Effector CD8-positive, alpha-beta T cell (primary cell): Measurements from ENCODE around the gene DUSP22.
"Not testable (repeated sequence)": the region's sequence is repeated elsewhere in the genome, so short reads cannot be mapped to it uniquely, and the experiment has no call there.

Experiments
- DNase-seq: peaks from one replicate; lab custom pipeline; 2025; lab: John Stamatoyannopoulos, UW
- total RNA-seq, 4 experiments: gene quantifications; one replicate each; lab custom pipeline; 2026; lab: John Stamatoyannopoulos, UW

Gene DUSP22, protein sequence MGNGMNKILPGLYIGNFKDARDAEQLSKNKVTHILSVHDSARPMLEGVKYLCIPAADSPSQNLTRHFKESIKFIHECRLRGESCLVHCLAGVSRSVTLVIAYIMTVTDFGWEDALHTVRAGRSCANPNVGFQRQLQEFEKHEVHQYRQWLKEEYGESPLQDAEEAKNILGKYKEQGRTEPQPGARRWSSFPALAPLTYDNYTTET
- 74.3 to 121 (median 99.6) reads per million in 4 experiments for total RNA-seq

GRCh38 chr6:291697-292505 lies at the start of gene DUSP22:
TSS of gene DUSP22 (plus strand) at chr6:292487. CDS start at chr6:292540, 53 bp downstream.
- DNase-seq = no peak

DNA sequence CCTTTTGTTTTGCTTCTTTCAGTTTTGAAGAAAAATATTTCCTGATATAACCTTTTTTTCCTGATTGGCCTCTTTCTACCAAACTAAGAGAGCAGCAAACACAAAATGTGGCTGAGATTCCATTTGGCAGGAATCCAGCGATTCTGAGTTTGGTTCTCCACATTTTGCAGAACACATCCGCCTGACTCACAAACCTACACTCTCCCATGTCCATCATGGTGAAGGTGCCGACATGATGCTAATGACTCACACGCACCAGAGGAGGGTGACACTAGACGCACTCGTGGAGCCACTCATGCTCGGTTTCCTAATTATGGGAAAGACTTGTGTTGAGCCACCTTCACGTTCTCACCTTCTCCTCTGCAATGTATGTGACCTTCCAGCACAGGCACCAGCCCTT lies 45.9 kb upstream of the DUSP22 start:
- no peak for DNase-seq

- no peak for DNase-seq
These were observed 44.9 kb upstream of the DUSP22 start for GRCh38 chr6:247351-247750.

DNA sequence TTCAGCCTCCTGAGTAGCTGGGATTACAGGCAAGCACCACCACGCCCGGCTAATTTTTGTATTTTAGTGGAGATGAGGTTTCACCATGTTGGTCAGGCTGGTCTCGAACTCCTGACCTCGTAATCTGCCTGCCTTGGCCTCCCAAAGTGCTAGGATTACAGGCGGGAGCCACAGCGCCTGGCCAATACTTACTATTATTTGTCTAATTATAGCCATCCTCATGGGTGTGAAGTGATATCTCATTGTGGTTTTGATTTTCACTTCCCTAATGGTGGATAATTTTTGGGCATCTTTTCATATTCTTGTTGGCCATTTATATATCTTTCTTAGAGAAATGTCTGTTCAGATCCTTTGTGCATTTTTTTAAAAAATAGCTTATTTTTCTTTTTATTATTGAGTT lies 44.2 kb upstream of the DUSP22 start:
- not testable (repeated sequence) for DNase-seq

DNA sequence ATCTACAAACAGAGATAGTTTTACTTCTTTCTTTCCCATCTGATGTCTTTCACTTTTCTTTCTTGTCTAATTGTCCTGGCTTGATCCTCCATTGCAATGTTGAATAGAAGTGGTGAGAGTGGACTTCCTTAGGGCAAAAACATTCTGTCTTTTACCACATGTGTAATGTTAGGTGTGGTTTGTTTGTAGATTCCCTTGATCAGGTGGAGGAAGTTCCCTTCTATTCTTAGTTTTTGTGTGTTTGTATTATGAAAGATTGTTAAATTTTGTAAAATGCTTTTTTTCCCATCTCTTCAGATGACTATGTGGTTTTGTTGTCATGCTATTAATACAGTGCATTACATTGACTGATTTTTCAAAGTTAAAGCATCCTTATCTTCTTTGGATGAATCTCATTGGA lies 41.6 kb upstream of the DUSP22 start:
- no peak for DNase-seq

GRCh38 chr6:251920-252319 lies 40.4 kb upstream of the DUSP22 start:
- DNase-seq = no peak

GRCh38 chr6:252775-253535 lies 39.3 kb upstream of the DUSP22 start:
- DNase-seq = no peak

GRCh38 chr6:254016-254415 lies 38.3 kb upstream of the DUSP22 start:
- DNase-seq = no peak

DNA sequence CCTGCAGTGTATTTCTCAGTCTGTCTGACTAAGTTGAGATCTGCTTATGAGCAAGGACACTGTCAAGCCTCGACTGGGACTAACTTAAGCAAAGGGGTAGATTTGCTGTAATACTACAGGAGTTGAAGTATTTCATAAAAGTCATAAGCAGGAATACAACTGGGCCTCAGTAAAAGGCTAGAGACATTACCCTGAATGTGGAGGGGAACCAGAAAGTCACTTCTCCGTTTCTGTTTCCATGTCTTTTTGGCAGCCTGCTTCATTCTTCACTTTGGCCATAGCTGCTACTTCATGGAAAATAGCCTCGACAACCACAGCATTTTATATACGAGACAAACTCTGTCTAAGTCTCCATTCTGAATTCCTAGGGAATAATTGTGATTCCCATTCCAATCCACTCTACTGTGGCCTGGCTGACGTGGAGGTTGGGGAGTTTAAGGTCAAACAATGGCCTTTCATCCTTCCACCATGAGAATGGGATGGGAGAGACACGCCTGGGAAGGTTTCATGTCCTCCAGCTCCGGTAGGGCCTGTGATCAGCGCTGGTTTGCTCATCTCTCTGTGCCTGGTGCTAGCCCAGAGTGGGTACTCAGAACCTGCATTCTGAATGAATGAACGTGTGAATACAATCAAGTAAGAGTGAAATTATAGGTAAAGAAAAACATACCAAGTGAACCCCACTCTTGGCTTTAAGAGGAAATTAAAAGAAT lies 37.1 kb upstream of the DUSP22 start:
- DNase-seq = no peak

- DNase-seq = no peak
These were observed 36.6 kb upstream of the DUSP22 start for GRCh38 chr6:255751-256083.

GRCh38 chr6:256169-256568 lies 36.1 kb upstream of the DUSP22 start:
- no peak for DNase-seq

DNA sequence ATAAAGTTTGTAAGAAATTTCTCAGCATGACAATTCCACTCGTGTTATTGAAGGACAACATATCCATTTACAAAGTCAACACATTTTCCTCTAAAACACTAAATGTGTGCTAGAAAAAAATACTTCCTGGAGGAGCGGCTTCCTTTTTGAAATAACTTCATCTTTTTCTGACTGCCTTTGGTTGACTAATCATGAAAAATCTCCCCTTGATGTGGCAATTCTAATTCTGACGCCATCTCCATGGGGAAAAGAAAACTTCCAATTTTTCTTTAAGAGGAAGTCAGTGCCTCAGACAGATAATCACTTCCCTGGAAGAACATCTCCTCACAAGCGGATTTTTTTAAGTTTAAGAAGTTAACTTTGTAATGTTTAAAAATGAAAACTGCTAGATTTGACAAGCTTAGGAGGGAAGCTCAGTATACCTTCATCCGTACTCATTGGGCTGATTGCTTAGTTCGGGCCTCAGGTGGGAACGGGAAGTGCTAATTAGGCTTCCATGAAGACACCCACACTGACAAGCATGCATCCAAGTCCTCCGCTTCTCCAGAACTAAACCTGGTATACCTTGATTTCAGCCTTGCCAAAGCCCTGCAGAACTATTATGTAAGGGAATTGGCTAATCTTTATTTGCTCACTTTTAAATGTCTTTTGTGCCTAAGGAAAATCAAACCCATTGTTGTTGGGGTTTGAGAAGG lies 35.1 kb upstream of the DUSP22 start:
- DNase-seq = no peak

DNA sequence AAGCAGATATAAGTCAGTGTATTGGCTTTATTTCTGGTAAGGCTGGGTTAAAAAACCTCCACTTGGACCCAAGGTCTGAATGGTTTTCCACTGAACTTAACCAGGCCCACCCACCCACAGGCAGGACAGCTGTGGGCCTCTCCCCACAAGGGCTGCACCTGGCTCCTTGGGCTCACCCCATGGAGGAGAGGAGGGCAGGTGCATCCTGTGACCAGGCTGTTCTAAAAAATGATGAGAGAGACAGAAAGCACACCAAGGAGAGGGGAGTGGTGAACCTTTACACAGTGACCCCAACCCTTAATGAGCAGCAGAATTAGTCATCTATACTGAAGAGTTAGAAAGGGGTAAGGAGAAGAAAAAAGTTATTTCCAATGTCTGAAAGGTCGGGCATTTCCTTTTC lies 34.5 kb upstream of the DUSP22 start:
- DNase-seq = no peak

DNA sequence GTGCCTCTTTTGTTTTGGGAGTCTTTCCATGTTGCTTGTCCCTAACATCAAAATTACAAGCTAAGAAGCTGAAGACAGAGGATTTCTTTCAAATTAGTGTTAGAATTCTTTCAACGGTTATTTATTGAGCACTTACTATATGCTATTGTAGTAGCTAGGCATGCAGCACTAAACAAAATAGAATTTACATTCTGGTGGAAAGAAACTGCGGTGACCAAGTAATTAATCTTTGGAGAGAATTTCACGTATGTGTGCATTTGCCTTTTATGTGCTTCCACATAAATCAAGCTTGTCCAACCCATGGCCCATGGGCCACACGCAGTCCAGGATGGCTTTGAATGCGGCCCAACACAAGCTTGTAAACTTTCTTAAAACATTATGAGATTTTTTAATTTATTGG lies 33.0 kb upstream of the DUSP22 start:
- DNase-seq = no peak

DNA sequence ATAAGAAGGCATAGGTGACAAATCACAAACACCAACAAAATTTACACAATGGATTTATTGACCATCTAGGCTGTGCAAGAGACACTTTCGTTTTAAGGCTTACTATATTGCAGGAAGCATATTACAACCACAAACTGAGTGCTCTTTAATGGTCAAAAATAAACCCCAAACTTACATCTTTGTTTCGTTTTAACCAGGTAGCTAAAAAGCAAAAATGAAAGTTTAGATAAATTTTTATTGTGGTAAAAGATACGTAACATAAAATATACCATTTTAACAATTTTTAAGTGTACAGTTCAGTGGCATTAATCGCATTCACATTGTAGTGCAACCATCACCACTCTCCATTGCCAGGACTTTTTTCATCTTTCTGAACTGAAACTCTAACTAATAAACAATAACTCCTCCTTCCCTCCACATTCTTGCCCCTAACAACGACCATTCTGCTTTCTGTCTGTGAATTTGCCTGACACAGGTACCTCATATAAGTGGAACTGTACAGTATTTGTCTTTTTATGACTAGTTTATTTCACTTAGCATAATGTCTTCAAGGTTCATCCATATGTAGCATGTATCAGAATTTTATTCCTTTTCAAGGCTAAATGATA lies 32.3 kb upstream of the DUSP22 start:
- no peak for DNase-seq

DNA sequence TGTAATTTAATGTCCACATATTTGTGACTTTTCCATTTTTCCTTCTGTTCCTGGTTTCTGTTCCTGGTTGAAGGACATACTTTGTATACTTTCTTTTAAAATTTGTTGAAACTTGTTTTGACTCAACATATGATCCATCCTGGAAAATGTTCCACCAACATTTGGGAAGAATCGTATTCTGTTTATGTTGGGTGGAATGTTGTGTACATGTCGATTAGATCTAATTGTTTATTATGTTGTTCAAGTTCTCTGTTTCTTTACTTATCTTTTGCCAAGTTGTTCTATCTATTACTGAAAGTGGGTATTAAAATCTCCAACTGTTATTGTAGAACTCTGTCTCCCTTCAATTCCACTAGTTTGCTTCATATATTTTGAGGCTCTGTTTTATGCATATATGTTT lies 27.7 kb upstream of the DUSP22 start:
- no peak for DNase-seq

DNA sequence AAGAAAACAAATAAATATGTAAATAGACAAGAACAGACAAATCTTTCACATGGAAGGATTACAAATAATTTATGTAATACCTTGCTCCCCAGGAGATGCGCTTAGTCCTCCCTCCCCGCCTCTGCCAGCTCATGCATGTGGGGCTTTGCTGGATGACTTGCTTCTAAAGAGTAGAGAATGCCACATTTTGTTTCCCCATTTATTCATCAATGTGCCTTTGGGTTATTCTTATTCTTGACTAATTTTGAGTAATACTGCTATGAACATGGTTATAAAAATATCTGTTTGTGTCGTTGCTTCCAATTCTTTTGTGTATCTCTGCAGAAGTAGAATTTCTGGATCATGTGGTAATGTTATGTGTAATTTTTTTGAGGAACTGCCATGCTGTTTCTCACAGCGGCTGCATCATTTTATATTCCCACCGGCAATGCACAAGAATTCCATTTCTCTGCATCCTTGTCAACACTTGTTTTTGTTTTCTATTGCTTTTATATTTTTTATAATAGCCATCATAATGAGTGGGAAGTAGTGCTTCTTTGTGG lies 23.8 kb upstream of the DUSP22 start:
- no peak for DNase-seq

DNA sequence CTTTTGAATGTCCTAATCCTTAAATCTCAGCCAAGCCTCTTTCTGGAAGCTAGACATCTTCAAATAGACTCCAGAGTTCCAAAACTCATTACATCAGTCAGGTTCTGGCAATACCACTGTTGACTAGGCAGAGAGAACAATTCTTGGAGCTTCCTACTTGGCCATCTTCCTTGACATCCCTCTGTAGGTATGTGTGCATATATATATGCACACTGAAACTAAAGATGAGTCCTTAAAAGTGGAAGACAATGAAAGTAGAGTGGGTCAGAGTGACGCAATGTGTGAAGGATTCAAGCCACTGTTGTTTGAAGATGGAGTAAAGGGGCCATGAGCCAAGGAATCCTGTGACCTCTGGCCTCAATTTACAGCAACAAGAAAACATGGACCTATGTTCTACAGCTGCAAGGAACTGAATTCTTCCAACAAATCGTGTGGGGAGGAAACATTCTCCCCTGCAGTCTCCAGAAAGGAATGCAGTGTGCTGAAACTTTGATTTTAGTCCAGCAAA lies 18.7 kb upstream of the DUSP22 start:
- no peak for DNase-seq

DNA sequence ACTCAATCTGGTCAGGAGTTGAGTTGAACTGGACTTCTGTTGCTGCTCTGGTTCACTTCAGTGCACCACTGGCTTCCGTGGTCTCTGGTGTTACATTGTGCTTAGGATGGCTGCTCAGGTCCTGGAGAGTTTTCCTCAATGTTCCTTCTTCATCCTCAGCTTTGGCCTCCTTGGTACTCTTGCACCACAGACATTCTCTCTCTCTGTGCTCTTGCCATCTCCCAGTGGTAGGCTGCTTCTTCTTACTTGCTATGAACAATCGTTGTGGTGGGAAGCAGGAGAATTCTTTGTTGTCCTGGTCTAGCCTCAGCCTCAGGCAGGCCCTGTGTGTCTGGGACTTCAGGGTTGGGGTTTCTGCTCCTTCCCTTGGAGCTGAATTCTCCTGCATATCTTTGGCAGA lies 14.5 kb upstream of the DUSP22 start:
- no peak for DNase-seq

DNA sequence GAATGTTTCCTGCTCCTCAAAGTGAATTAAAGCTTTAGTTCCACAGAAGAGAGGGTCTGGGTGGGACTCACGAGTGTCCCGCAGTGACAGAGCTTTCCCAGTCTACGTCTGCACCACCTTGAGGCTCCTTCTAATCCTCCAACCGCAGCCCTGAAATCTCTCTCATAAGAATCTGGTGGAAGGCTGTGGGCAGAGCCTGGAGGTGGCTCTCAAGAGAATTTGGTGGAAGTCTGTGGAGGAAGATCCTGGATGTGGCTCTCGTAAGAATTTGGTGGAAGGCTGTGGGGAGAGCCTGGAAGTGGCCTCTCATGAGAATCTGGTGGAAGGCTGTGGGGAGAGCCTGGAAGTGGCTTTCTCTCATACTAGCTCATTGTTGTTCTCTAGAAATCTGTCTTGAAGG lies 13.8 kb upstream of the DUSP22 start:
- no peak for DNase-seq
